Measurements from ENCODE around the gene GNAI3. TPM values are rescaled to one million over a fixed set of nuclear protein-coding genes. Genes with fewer than 3 reads are reported as not detected.

Gene GNAI3
- total RNA-seq, 4 donors from 2014 or later, result 5.9 to 7.2 (median 6.6) TPM

DNA sequence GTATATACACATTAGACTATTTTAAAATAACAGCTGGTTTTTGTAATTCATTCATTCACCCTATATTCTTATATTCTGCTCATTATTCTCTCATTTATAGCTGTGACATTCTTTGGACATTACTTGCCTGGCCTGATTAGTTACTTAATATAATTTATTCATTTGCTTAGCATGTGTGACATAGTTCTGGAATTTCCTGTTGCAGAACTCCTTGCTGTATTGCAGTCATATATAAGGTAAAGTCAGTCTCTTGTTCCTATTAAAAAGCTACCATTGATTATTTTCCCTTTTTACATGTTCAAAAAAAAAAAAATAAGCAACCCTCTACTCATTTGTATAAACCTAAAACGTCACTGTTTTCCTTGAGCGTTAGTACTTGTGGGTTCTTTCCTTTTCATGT, 47.1 kb downstream of the GNAI3 start:
- 90% methylated on average over 2 of the region's 2 CpGs for WGBS
- no peak for DNase-seq (ENCODE audit: extremely low spot score)
- Histone ChIP-seq H3K4me1 (no peaks in the 10 kb centered on the region), H3K36me3 (peaks cover 15 to 76% (median 49%) of the 10 kb centered on the region in 4 donors), H3K9me3 (no peaks in the 10 kb centered on the region), H3K27me3 (no peaks in the 10 kb centered on the region), H3K4me3 (no peak overlapping the region), H3K27ac (replicated peaks in 1 of 4) (no peak overlapping the region)
- no peak for TF ChIP-seq POLR2AphosphoS5 (IDR thresholded peaks at IDR 0.05)
- TF ChIP-seq CTCF (IDR thresholded peaks at IDR 0.05), result no peak
- TF ChIP-seq EP300 (IDR thresholded peaks at IDR 0.05), result no peak
- TF ChIP-seq POLR2A (IDR thresholded peaks at IDR 0.05; ENCODE audit: low read depth), result no peak
- intact Hi-C loops (cut with DNase I), result no loop called here

- Histone ChIP-seq H3K27ac (replicated peaks in 1 of 4) (no peak overlapping the region), H3K4me3 (no peak overlapping the region), H3K36me3 (peaks cover 5 to 50% (median 32%) of the 10 kb centered on the region in 4 donors), H3K9me3 (no peaks in the 10 kb centered on the region), H3K27me3 (no peaks in the 10 kb centered on the region), H3K4me1 (no peaks in the 10 kb centered on the region)
- DNase-seq (ENCODE audit: extremely low spot score), result no peak
- WGBS, result 96% methylated on average over 1 of the region's 1 CpG
- intact Hi-C loops (cut with DNase I), result no loop called here
- no peak for TF ChIP-seq POLR2A (IDR thresholded peaks at IDR 0.05; ENCODE audit: low read depth)
- no peak for TF ChIP-seq CTCF (IDR thresholded peaks at IDR 0.05)
- TF ChIP-seq POLR2AphosphoS5 (IDR thresholded peaks at IDR 0.05), result no peak
- no peak for TF ChIP-seq EP300 (IDR thresholded peaks at IDR 0.05)
Measured at GRCh38 chr1:109598156-109598555, 49.7 kb downstream of the GNAI3 start.

DNA sequence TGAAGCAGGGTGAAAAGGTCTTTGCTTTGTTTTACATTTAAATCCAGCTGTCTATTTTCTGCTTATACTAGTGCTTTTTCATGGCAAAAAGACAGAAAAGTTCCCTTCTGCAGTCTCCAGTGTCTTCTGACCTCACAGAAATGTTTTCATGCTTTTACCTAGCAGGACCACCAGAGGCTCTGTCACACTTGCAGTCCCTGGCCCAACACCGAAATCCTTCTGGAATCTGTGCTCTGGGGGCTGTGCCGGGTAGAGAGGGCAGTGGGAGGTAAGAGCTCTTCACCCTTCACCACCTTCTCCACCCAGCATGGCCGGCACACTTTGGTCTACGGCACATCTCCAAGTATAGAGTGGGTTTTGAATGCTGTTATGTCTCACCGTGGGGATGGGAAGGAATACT, 50.2 kb downstream of the GNAI3 start:
- 77% methylated on average over 5 of the region's 5 CpGs for WGBS
- H3K27ac ChIP-seq (replicated peaks in 1 of 4), result no peak overlapping the region
- no peaks in the 10 kb centered on the region for H3K27me3 ChIP-seq
- H3K36me3 ChIP-seq, result peaks cover 5 to 45% (median 28%) of the 10 kb centered on the region in 4 donors
- DNase-seq (ENCODE audit: extremely low spot score), result no peak
- H3K4me1 ChIP-seq, result no peaks in the 10 kb centered on the region
- H3K9me3 ChIP-seq, result no peaks in the 10 kb centered on the region
- intact Hi-C loops (cut with DNase I), result no loop called here
- TF ChIP-seq POLR2A (IDR thresholded peaks at IDR 0.05; ENCODE audit: low read depth), result no peak
- no peak for TF ChIP-seq CTCF (IDR thresholded peaks at IDR 0.05)
- no peak for TF ChIP-seq EP300 (IDR thresholded peaks at IDR 0.05)
- TF ChIP-seq POLR2AphosphoS5 (IDR thresholded peaks at IDR 0.05), result no peak
- no peak overlapping the region for H3K4me3 ChIP-seq

DNA sequence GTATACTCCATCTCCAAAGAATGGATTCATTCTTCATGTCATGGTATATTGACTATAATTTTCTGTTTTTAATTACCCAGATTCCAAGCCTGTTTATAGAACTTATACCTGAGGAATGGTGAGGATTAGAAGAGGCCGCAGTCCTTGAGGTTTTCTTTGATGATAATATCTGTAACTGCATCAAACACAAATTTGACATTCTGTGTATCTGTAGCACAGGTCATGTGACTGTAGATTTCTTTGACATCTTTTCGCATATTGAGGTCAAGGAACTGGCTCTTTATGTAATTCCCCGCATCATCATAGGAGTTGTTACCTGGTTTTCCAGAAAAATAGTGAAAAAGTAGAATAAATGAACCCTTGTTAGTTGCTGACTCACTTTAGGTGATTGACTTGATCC, 54.8 kb downstream of the GNAI3 start:
- Histone ChIP-seq H3K9me3 (no peaks in the 10 kb centered on the region), H3K4me3 (no peak overlapping the region), H3K27ac (replicated peaks in 1 of 4) (no peak overlapping the region), H3K36me3 (peaks cover 0 to 10% (median 7%) of the 10 kb centered on the region in 4 donors), H3K27me3 (no peaks in the 10 kb centered on the region), H3K4me1 (no peaks in the 10 kb centered on the region)
- DNase-seq (ENCODE audit: extremely low spot score), result no peak
- WGBS, result 95% methylated on average over 3 of the region's 3 CpGs
- intact Hi-C loops (cut with DNase I), result no loop called here
- TF ChIP-seq POLR2A (IDR thresholded peaks at IDR 0.05; ENCODE audit: low read depth), result no peak
- no peak for TF ChIP-seq EP300 (IDR thresholded peaks at IDR 0.05)
- TF ChIP-seq CTCF (IDR thresholded peaks at IDR 0.05), result no peak
- TF ChIP-seq POLR2AphosphoS5 (IDR thresholded peaks at IDR 0.05), result no peak

DNA sequence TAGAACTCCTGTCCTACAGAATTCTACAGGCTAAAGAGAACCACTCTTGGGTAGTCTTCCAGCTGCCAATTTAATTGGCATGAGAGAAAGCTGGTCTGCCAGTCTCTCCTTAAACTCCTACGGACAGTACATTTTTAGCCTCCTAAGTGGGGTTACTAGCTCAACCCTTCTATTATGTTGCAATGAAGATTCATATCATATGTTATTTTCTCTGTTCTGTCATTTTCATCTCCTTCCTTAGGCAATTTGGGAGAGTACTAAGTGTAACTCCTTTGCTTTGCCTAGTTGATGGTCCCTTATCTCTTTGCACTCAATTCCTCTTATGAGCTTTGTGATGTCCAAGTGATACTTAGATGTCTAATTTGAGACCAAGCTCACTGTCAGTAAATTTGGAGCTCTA, 57.0 kb downstream of the GNAI3 start:
- Histone ChIP-seq H3K9me3 (no peaks in the 10 kb centered on the region), H3K36me3 (no peaks in the 10 kb centered on the region), H3K4me1 (no peaks in the 10 kb centered on the region), H3K27ac (replicated peaks in 1 of 4) (no peak overlapping the region), H3K4me3 (no peak overlapping the region), H3K27me3 (no peaks in the 10 kb centered on the region)
- no peak for DNase-seq (ENCODE audit: extremely low spot score)
- intact Hi-C loops (cut with DNase I), result no loop called here
- TF ChIP-seq POLR2A (IDR thresholded peaks at IDR 0.05; ENCODE audit: low read depth), result no peak
- no peak for TF ChIP-seq CTCF (IDR thresholded peaks at IDR 0.05)
- TF ChIP-seq EP300 (IDR thresholded peaks at IDR 0.05), result no peak
- no peak for TF ChIP-seq POLR2AphosphoS5 (IDR thresholded peaks at IDR 0.05)
- WGBS, result 94% methylated on average over 1 of the region's 1 CpG

All from esophagus muscularis mucosa (tissue), 4 donors.